HepG2 (cell line): ENCODE measurements around the gene ZFP36L2. TPM values are rescaled to one million over a fixed set of nuclear protein-coding genes. Genes with fewer than 3 reads are reported as not detected.

Source experiments
- ATAC-seq: fragments of 200-7000 bp; cut with Tn5 transposase; 3 replicates; pipeline ENCODE4 v1.9.1; 2020; ENCODE audit warnings: mild to moderate bottlenecking, moderate library complexity
- BruUV-seq: library from RNA; stranded (reverse); fragments of 400-500 nt; replicated peaks from 2 replicates; lab custom pipeline; 2021; lab: Mats Ljungman, UMichigan
- CTCF ChIA-PET: fragments of 300-600 bp; formaldehyde crosslinking; extraction: SDS; loops from one replicate; lab custom pipeline; 2021; ENCODE audit warnings: low total read pairs, inconsistent platforms, low intra/inter-chr PET ratio; lab: Yijun Ruan, JAX
- POLR2A ChIA-PET: fragments of 350-600 bp; sonication (Branson Sonifier 250); formaldehyde crosslinking; loops from one replicate; lab custom pipeline; 2020; ENCODE audit warnings: antibody characterized with exemption, inconsistent platforms; lab: Yijun Ruan, JAX
- DNase-seq: peaks from one replicate; pipeline ENCODE4 v3.0.0-alpha.2; 2015; ENCODE audit warnings: low spot score
- FAIRE-seq: peaks from 3 replicates; lab custom pipeline; 2011; peaks lifted over from hg19 to GRCh38; lab: Jason Lieb, UNC
- H2AFZ ChIP-seq: one replicate; pipeline ENCODE4 v1.6.1; 2011; ENCODE audit warnings: low read length, inconsistent platforms
- H3K27ac ChIP-seq: fragments of 300-600 bp; 3 replicates; pipeline ENCODE4 v1.8.0; 2011; ENCODE audit warnings: mixed run types, mild to moderate bottlenecking, mixed read lengths, low read length, inconsistent platforms; ENCODE audit not compliant: insufficient read depth; ENCODE audit errors: extremely low read length
- H3K27me3 ChIP-seq, 2 experiments: fragments of 200-600 bp in 1 of 2; 2 replicates in 1 of 2; 3 replicates in 1 of 2; pipeline versions ENCODE4 v1.6.0 to v1.8.0; 2011; ENCODE audit warnings: low read length in 2 of 2, mild to moderate bottlenecking in 2 of 2, moderate library complexity in 2 of 2, inconsistent platforms in 1 of 2; ENCODE audit not compliant: insufficient read depth in 2 of 2, control insufficient read depth in 1 of 2
- H3K36me3 ChIP-seq, 2 experiments: fragments of 200-600 bp in 1 of 2; replicated peaks in 1 of 2; 2 replicates in 1 of 2; 3 replicates in 1 of 2; pipeline versions ENCODE4 v1.5.1 to v1.8.0; 2011; ENCODE audit warnings: low read length in 2 of 2, inconsistent platforms in 1 of 2; ENCODE audit not compliant: insufficient read depth in 2 of 2, control insufficient read depth in 1 of 2
- H3K4me1 ChIP-seq: 2 replicates; pipeline ENCODE4 v1.5.1; 2012; ENCODE audit warnings: low read length, inconsistent platforms; ENCODE audit not compliant: insufficient read depth
- H3K4me2 ChIP-seq: 2 replicates; pipeline ENCODE4 v1.6.0; 2011; ENCODE audit warnings: low read depth, low read length, inconsistent platforms
- H3K4me3 ChIP-seq, 3 experiments: fragments of 200-600 bp in 1 of 3; sonication (generic), shearing (Covaris generic) in 1 of 3; replicated peaks in 1 of 3; 2 replicates each; pipeline ENCODE4 v1.5.1; 2011 to 2016; ENCODE audit warnings: low read length in 3 of 3, inconsistent platforms in 2 of 3, low read depth in 2 of 3, mild to moderate bottlenecking in 2 of 3, control low read depth in 1 of 3, mixed read lengths in 1 of 3; ENCODE audit not compliant: insufficient read depth in 1 of 3
- H3K79me2 ChIP-seq: one replicate; pipeline ENCODE4 v1.6.1; 2011; ENCODE audit warnings: low read length, inconsistent platforms; ENCODE audit not compliant: insufficient read depth
- H3K9ac ChIP-seq: 2 replicates; pipeline ENCODE4 v1.6.0; 2011; ENCODE audit warnings: mild to moderate bottlenecking, low read depth, low read length, inconsistent platforms; ENCODE audit not compliant: insufficient read depth
- H3K9me3 ChIP-seq: 2 replicates; pipeline ENCODE4 v1.5.1; 2012; ENCODE audit warnings: mild to moderate bottlenecking, low read length
- H4K20me1 ChIP-seq: 2 replicates; pipeline ENCODE4 v1.6.0; 2011; ENCODE audit warnings: inconsistent platforms, mild to moderate bottlenecking, low read length, moderate library complexity; ENCODE audit not compliant: insufficient read depth
- ARID5B ChIP-seq: IDR thresholded peaks from 2 replicates; pipeline ENCODE4 v1.4.0; 2020; ENCODE audit warnings: mild to moderate bottlenecking, missing genetic modification reagents
- HNRNPUL1 ChIP-seq: fragments of 200-400 bp; formaldehyde crosslinking; IDR thresholded peaks from 2 replicates; pipeline ENCODE4 v1.6.1; 2017; ENCODE audit warnings: low read depth, mild to moderate bottlenecking, low read length, moderate library complexity
- PRDM4 ChIP-seq: sonication (generic); formaldehyde crosslinking; IDR thresholded peaks from 2 replicates; pipeline ENCODE4 v1.9.0; 2021; ENCODE audit warnings: missing genetic modification reagents, borderline replicate concordance
- ZFX ChIP-seq: sonication (generic); formaldehyde crosslinking; IDR thresholded peaks from 2 replicates; pipeline ENCODE4 v1.4.0; 2020; ENCODE audit warnings: mild to moderate bottlenecking, low read depth, missing genetic modification reagents, moderate library complexity
- ZNF577 ChIP-seq: sonication (generic); formaldehyde crosslinking; IDR thresholded peaks from 2 replicates; pipeline ENCODE4 v1.4.0; 2020; ENCODE audit warnings: mild to moderate bottlenecking, low read depth, missing genetic modification reagents, borderline replicate concordance
- ZNF672 ChIP-seq: sonication (generic); formaldehyde crosslinking; IDR thresholded peaks from 2 replicates; pipeline ENCODE4 v1.8.1; 2022; ENCODE audit warnings: missing genetic modification reagents
- WGBS: methylation state at CpG from one replicate; pipeline ENCODE4 v1.1.6; 2017; ENCODE audit warnings: low lambda C conversion rate; 5-methylcytosine and 5-hydroxymethylcytosine counted together
- in situ Hi-C: cut with HindIII; loops from 2 replicates; pipeline ENCODE4 v1.10.0; 2017; ENCODE audit warnings: low pct_unique_long_range_greater_than_20kb; ENCODE audit not compliant: extremely low pct_ligation_motif_present
- intact Hi-C: fragments of 100-400 bp; cut with micrococcal nuclease; formaldehyde crosslinking; loops from one replicate; pipeline ENCODE4 v1.10.0; 2022; ENCODE audit not compliant: unreplicated experiment
- polyA plus RNA-seq, 8 experiments: library from polyadenylated mRNA; depleted of rRNA in 3 of 8; stranded (reverse) in 7 of 8; unstranded in 1 of 8; fragments of >200 nt; fragmentation: Illumina TruSeq in 4 of 8; extraction: Trizol in 4 of 8; gene quantifications; 2 replicates each; pipeline versions ENCODE4 v1.2.1 to v1.2.3, GENCODE V29; 2011 to 2016; ENCODE audit warnings: low read depth in 4 of 8, missing spikeins in 1 of 8, mixed read lengths in 1 of 8; ENCODE audit not compliant: insufficient read depth in 1 of 8
- total RNA-seq, 5 experiments: library from RNA; depleted of rRNA; stranded (reverse); fragments of >200 nt; fragmentation: Illumina TruSeq; extraction: Trizol; gene quantifications; 2 replicates each; pipeline ENCODE4 v1.2.3, GENCODE V29; 2016; ENCODE audit warnings: low read depth in 1 of 5

The ZFP36L2 gene
- total and polyA plus RNA-seq, 2 of the 13 experiments (the other 11 are each of a cell fraction or from before 2014, with no cell fraction given): 11.2 to 21.8 TPM

GRCh38 chr2:43199492-43200488, 26.6 kb downstream of the ZFP36L2 start (continued):
- peak; percentile 72; the same call in 1 of the 2 replicates for TF ChIP-seq ARID5B

- Histone ChIP-seq H3K27me3 (no peaks in the 10 kb centered on the region), H3K9me3 (no peaks in the 10 kb centered on the region), H3K9ac (no peak overlapping the region), H4K20me1 (no peaks in the 10 kb centered on the region), H3K27ac (no peak overlapping the region), H3K36me3 (no peaks in the 10 kb centered on the region), H3K79me2 (no peaks in the 10 kb centered on the region), H3K4me3 (no peak overlapping the region), H3K4me1 (peaks cover 90% of the 10 kb centered on the region), H2AFZ (no peak overlapping the region), H3K4me2 (no peak overlapping the region)
- no TSS peak for BruUV-seq
- TF ChIP-seq ZFX (CRISPR knock-in tag) (0 out of 2 replicates have a peak, but pooled peaks have one; percentile 20), ZNF672 (CRISPR knock-in tag) (no peak), ZNF577 (no peak), HNRNPUL1 (no peak), PRDM4 (CRISPR knock-in tag) (no peak)
- ChIA-PET POLR2A (interaction anchor here (0.6 to 10.9 kb wide), 3 partner anchors 9 to 269 kb away, joined by 3 to 324 read pairs (median 3); partner anchors contain the start of gene ZFP36L2), CTCF (no interaction called here)
- no peak for DNase-seq
- intact Hi-C loops (no loop called here), in situ Hi-C loops (no loop called here)
- WGBS: 88% methylated on average over 6 of the region's 6 CpGs
- no peak for ATAC-seq
- no peak for FAIRE-seq
Measured at GRCh38 chr2:43198263-43198662, 28.1 kb downstream of the ZFP36L2 start.
